A549 (cell line): ENCODE measurements around the gene YAE1.

ENCODE experiments used
- CEBPB ChIP-seq, 2 experiments: fragments of >200 bp in 1 of 2; sonication (Bioruptor Twin) in 1 of 2; formaldehyde crosslinking in 1 of 2; IDR thresholded peaks; 2 replicates each; pipeline ENCODE4 v1.6.1; 2012 to 2016
- ELK1 ChIP-seq: fragments of 150-350 bp; IDR thresholded peaks from 2 replicates; pipeline ENCODE4 v1.6.1; 2014; ENCODE audit warnings: low read depth, mild to moderate bottlenecking, low read length
- EP300 ChIP-seq, 2 experiments: fragments of >200 bp; sonication (Bioruptor Twin); formaldehyde crosslinking; IDR thresholded peaks; 2 replicates in 1 of 2; 3 replicates in 1 of 2; pipeline ENCODE4 v1.6.1; 2016 to 2017
- JUNB ChIP-seq: fragments of >200 bp; sonication (Bioruptor Twin); formaldehyde crosslinking; IDR thresholded peaks from 2 replicates; pipeline ENCODE4 v1.6.1; 2016
- KDM1A ChIP-seq: fragments of 200-600 bp; sonication (generic); IDR thresholded peaks from 2 replicates; pipeline ENCODE4 v1.6.1; 2016; ENCODE audit warnings: low read depth, mild to moderate bottlenecking
- MAFK ChIP-seq: fragments of 450-650 bp; IDR thresholded peaks from 2 replicates; pipeline ENCODE4 v1.6.1; 2014; ENCODE audit not compliant: partially characterized antibody
- POLR2A ChIP-seq: IDR thresholded peaks from 2 replicates; pipeline ENCODE4 v1.6.1; 2012; ENCODE audit warnings: mild to moderate bottlenecking, low read length
- RFX5 ChIP-seq: fragments of 450-650 bp; IDR thresholded peaks from 2 replicates; pipeline ENCODE4 v1.7.1; 2014; ENCODE audit warnings: antibody characterized with exemption, mild to moderate bottlenecking, moderate library complexity
- SMC3 ChIP-seq: fragments of >200 bp; sonication (Bioruptor Twin); formaldehyde crosslinking; IDR thresholded peaks from 3 replicates; pipeline ENCODE4 v1.6.1; 2018; ENCODE audit warnings: inconsistent platforms
- TF ChIP-seq, protein P1 (sequence below): fragments of >200 bp; sonication (Bioruptor Twin); formaldehyde crosslinking; IDR thresholded peaks from 3 replicates; pipeline ENCODE4 v1.5.1; 2016
- TF ChIP-seq, protein P2 (sequence below): fragments of 250-450 bp; sonication (Bioruptor Pico); IDR thresholded peaks from 2 replicates; pipeline ENCODE4 v1.5.0; 2021; ENCODE audit warnings: mild to moderate bottlenecking, moderate library complexity, borderline replicate concordance
- TF ChIP-seq, protein P3 (sequence below): fragments of 200-600 bp; sonication (generic); IDR thresholded peaks from 2 replicates; pipeline ENCODE4 v1.6.1; 2016; ENCODE audit warnings: antibody characterized with exemption, mild to moderate bottlenecking, moderate library complexity

DNA sequence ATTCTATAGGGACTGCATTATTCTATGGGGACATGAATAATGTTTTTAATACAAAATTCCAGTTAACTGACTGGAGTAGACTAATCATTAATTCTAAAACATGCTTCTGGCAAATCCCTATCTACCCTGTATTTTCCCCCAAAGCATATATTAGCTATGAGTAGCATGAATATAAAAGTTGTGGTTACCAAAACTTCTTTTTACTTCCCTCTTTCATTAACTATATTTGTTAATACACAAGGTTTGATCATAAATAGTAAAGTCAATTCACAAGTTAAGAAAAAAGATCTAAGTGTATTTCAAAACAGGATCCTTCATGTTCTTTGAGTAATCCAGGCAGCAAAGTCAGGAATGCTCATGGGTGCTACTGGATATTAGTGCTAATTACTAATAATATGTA is 54.3 kb downstream of the YAE1 start:
- TF ChIP-seq, protein P1, sequence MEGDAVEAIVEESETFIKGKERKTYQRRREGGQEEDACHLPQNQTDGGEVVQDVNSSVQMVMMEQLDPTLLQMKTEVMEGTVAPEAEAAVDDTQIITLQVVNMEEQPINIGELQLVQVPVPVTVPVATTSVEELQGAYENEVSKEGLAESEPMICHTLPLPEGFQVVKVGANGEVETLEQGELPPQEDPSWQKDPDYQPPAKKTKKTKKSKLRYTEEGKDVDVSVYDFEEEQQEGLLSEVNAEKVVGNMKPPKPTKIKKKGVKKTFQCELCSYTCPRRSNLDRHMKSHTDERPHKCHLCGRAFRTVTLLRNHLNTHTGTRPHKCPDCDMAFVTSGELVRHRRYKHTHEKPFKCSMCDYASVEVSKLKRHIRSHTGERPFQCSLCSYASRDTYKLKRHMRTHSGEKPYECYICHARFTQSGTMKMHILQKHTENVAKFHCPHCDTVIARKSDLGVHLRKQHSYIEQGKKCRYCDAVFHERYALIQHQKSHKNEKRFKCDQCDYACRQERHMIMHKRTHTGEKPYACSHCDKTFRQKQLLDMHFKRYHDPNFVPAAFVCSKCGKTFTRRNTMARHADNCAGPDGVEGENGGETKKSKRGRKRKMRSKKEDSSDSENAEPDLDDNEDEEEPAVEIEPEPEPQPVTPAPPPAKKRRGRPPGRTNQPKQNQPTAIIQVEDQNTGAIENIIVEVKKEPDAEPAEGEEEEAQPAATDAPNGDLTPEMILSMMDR = no peak
- TF ChIP-seq EP300 (IDR thresholded peaks at IDR 0.05) (no peak), MAFK (no peak), SMC3 (no peak), POLR2A (no peak), CEBPB (IDR thresholded peaks at IDR 0.05) (no peak), KDM1A (no peak), RFX5 (no peak), JUNB (no peak), ELK1 (no peak)
- TF ChIP-seq, protein P2, sequence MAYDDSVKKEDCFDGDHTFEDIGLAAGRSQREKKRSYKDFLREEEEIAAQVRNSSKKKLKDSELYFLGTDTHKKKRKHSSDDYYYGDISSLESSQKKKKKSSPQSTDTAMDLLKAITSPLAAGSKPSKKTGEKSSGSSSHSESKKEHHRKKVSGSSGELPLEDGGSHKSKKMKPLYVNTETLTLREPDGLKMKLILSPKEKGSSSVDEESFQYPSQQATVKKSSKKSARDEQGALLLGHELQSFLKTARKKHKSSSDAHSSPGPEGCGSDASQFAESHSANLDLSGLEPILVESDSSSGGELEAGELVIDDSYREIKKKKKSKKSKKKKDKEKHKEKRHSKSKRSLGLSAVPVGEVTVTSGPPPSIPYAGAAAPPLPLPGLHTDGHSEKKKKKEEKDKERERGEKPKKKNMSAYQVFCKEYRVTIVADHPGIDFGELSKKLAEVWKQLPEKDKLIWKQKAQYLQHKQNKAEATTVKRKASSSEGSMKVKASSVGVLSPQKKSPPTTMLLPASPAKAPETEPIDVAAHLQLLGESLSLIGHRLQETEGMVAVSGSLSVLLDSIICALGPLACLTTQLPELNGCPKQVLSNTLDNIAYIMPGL = no peak
- TF ChIP-seq, protein P3, sequence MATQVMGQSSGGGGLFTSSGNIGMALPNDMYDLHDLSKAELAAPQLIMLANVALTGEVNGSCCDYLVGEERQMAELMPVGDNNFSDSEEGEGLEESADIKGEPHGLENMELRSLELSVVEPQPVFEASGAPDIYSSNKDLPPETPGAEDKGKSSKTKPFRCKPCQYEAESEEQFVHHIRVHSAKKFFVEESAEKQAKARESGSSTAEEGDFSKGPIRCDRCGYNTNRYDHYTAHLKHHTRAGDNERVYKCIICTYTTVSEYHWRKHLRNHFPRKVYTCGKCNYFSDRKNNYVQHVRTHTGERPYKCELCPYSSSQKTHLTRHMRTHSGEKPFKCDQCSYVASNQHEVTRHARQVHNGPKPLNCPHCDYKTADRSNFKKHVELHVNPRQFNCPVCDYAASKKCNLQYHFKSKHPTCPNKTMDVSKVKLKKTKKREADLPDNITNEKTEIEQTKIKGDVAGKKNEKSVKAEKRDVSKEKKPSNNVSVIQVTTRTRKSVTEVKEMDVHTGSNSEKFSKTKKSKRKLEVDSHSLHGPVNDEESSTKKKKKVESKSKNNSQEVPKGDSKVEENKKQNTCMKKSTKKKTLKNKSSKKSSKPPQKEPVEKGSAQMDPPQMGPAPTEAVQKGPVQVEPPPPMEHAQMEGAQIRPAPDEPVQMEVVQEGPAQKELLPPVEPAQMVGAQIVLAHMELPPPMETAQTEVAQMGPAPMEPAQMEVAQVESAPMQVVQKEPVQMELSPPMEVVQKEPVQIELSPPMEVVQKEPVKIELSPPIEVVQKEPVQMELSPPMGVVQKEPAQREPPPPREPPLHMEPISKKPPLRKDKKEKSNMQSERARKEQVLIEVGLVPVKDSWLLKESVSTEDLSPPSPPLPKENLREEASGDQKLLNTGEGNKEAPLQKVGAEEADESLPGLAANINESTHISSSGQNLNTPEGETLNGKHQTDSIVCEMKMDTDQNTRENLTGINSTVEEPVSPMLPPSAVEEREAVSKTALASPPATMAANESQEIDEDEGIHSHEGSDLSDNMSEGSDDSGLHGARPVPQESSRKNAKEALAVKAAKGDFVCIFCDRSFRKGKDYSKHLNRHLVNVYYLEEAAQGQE = no peak
